Measurements from ENCODE around the gene PROX1. TPM values are rescaled to one million over a fixed set of nuclear protein-coding genes. Genes with fewer than 3 reads are reported as not detected.

Gene PROX1
- total RNA-seq, 1 donor from 2014 or later = 0.32 TPM

DNA sequence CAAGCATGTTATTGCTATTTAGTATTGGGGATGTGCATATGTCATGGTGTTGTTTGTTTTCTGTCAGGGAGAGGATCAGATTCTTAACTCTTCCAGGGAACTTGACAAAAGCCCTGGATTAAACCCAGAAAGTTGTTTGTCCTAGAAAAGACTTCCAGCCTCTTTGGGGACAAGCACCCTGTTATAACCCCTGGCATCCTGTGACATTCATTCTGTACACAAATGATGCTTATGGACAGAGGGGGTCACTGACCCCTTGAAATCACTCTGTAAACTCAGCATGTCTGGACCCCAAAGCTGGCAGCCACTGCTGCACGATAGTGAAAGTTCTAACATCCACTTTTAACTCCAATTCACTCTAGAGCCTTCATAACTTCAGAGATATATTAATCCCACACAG is 81.2 kb downstream of the PROX1 start:
- DNase-seq (ENCODE audit: low spot score in 2 of 2) = no peak
- intact Hi-C loops (cut with DNase I) = no loop called here
- no peaks in the 10 kb centered on the region for H3K9me3 ChIP-seq
- no peaks in the 10 kb centered on the region for H3K27me3 ChIP-seq
- H3K4me3 ChIP-seq = no peak overlapping the region
- no peaks in the 10 kb centered on the region for H3K4me1 ChIP-seq
- H3K27ac ChIP-seq = no peak overlapping the region
- no peaks in the 10 kb centered on the region for H3K36me3 ChIP-seq
- TF ChIP-seq, protein P1, sequence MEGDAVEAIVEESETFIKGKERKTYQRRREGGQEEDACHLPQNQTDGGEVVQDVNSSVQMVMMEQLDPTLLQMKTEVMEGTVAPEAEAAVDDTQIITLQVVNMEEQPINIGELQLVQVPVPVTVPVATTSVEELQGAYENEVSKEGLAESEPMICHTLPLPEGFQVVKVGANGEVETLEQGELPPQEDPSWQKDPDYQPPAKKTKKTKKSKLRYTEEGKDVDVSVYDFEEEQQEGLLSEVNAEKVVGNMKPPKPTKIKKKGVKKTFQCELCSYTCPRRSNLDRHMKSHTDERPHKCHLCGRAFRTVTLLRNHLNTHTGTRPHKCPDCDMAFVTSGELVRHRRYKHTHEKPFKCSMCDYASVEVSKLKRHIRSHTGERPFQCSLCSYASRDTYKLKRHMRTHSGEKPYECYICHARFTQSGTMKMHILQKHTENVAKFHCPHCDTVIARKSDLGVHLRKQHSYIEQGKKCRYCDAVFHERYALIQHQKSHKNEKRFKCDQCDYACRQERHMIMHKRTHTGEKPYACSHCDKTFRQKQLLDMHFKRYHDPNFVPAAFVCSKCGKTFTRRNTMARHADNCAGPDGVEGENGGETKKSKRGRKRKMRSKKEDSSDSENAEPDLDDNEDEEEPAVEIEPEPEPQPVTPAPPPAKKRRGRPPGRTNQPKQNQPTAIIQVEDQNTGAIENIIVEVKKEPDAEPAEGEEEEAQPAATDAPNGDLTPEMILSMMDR (IDR thresholded peaks at IDR 0.05) = no peak

DNA sequence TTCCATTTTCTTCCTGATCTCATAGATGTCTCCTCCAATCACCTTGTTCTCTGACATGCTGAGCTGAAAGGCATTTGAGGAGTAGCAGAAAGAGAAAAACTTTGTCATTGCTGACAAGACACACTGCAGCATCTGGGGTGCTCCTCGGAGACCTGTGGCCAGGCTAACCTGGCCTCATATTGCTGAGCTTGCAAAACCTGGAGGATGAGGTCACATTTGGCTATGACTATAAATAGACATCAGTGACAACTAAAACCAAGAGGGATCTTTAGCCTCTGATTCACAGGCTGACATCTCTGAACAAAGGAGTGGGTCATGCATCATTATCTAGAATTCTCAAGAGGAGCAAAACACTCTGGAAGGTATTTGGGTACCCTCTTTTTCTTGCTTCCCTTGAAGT is 83.7 kb downstream of the PROX1 start:
- Histone ChIP-seq H3K36me3 (no peaks in the 10 kb centered on the region), H3K4me3 (no peak overlapping the region), H3K9me3 (no peaks in the 10 kb centered on the region), H3K4me1 (no peaks in the 10 kb centered on the region), H3K27me3 (no peaks in the 10 kb centered on the region), H3K27ac (no peak overlapping the region)
- intact Hi-C loops (cut with DNase I) = no loop called here
- TF ChIP-seq, protein P1 (IDR thresholded peaks at IDR 0.05) = no peak
- DNase-seq (ENCODE audit: low spot score in 2 of 2) = no peak

DNA sequence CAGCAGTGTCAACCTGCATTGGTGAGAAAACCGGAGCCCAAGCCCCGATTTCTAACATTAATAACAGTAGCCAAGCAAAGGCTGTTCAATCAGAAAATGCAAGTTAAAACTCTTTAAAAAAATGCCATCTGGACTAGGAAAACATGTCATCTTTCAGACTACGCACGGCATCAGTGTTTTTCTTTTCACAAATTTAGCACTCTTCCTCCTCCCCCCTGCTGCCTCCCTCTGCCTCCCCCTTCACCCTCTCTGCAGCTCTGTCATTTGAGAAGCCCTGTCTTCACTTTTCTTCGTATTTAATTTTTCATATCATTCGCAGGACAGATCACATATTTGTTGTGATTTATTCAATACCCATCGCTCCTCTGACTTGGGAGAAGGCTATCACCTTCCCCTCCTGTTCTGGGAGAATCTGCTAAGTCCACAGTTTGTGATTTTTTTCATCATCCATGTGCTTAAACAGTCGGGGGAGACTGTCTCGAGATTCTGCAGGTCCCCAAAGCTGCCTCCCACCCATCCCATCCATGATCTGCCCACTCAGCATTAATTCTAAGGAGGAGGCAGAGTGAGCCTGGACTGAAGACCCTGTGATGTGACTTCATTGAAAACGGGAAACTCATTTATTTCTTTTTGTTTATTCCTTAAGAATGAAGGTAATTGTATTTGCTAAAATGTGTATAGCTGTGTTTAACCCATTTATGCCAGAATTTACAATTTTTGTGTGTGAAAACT is 84.8 kb downstream of the PROX1 start:
- Histone ChIP-seq H3K36me3 (no peaks in the 10 kb centered on the region), H3K27me3 (no peaks in the 10 kb centered on the region), H3K9me3 (no peaks in the 10 kb centered on the region), H3K27ac (no peak overlapping the region), H3K4me1 (no peaks in the 10 kb centered on the region), H3K4me3 (no peak overlapping the region)
- TF ChIP-seq, protein P1 (IDR thresholded peaks at IDR 0.05) = no peak
- intact Hi-C loops (cut with DNase I) = no loop called here
- no peak for DNase-seq (ENCODE audit: low spot score in 2 of 2)

DNA sequence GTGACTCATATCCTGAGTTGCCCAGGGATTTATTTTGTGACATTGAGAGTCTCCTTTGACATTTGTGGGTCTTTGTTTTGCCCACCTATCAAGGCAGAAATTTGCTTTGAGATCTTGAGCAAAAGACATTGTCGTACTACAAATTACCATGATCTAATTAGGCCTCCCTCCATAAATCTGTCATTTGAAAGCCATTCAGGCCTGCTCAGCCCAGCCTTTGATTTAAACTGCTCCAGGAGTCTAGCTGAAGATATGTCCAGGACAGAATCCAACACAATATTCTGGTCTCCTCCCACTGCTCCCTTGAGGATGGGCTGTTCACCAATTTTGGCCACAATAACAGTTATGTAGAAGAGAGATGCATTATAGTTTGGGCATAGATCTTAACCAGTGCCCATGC is 86.7 kb downstream of the PROX1 start:
- intact Hi-C loops (cut with DNase I) = no loop called here
- no peak overlapping the region for H3K4me3 ChIP-seq
- TF ChIP-seq, protein P1 (IDR thresholded peaks at IDR 0.05) = no peak
- H3K27me3 ChIP-seq = no peaks in the 10 kb centered on the region
- no peaks in the 10 kb centered on the region for H3K36me3 ChIP-seq
- no peaks in the 10 kb centered on the region for H3K9me3 ChIP-seq
- no peak for DNase-seq (ENCODE audit: low spot score in 2 of 2)
- H3K4me1 ChIP-seq = no peaks in the 10 kb centered on the region
- no peak overlapping the region for H3K27ac ChIP-seq

DNA sequence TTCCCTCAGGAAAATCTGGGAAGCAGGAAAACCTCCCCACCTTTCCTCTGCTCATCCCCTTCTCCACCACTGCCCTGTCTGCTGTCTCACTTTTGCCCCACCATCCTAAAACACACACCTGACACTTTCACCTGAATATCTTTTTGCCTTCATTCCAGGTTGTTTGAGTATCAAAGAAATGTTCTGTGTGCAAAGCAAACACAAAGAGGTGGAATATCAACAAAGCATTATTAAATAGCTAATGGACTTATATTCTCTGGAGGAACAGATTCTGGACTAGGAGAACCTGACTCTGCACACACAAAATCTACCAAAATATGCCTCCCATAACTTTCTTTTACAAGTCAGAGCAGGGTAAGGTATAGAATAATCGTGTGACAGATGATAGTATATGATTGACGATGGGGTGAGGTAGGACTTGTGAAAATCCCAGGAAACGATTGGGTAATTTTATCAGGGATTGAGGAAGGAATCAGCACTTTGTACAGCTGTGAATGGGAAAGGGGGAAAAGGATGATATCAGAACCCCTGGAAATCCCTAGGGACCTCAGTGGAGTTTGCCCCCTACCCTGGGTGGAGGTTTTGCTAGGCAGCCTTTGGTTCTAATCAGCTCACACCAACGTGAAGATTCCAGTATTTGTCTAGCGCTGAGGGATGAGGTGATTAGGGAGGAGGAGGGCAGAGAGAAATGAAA is 87.7 kb downstream of the PROX1 start:
- Histone ChIP-seq H3K27me3 (no peaks in the 10 kb centered on the region), H3K4me3 (no peak overlapping the region), H3K36me3 (no peaks in the 10 kb centered on the region), H3K9me3 (no peaks in the 10 kb centered on the region), H3K27ac (no peak overlapping the region), H3K4me1 (no peaks in the 10 kb centered on the region)
- intact Hi-C loops (cut with DNase I) = no loop called here
- no peak for DNase-seq (ENCODE audit: low spot score in 2 of 2)
- TF ChIP-seq, protein P1 (IDR thresholded peaks at IDR 0.05) = no peak

Data from ascending aorta (tissue), 2 donors.